ENCODE measurements around the gene OR8S1. TPM values are rescaled to one million over a fixed set of nuclear protein-coding genes. Genes with fewer than 3 reads are reported as not detected.

The OR8S1 gene
- total and polyA plus RNA-seq, 10 of the 15 experiments (the other 5 are each of a cell fraction or from before 2014, with no cell fraction given): not detected

DNA sequence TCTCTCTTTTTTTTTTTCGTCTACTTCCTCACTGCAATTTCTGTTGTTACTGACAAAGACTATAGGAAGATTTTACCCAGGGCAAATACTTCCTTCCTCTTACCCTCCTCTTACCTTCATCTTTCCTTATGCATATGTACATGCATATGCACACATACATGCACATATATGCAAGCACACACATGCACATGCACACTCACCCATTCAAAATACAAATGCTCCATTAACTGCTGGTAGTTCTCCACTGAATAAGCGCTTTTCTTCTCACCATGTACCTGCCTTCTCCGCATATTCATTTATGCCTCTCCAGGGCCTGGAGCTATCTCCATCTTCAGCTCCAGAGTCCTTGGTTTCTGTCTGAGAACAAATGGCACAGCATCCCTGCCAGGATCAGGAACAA, 42.5 kb upstream of the OR8S1 start:
- no peaks in the 10 kb centered on the region for H3K27me3 ChIP-seq (replicated peaks in 1 of 2; ENCODE audit: control insufficient read depth in 2 of 2, insufficient read depth in 2 of 2, low read length in 1 of 2)
- ATAC-seq: no peak
- H4K20me1 ChIP-seq (ENCODE audit: control insufficient read depth, insufficient read depth): no peaks in the 10 kb centered on the region
- TF ChIP-seq DPF2 (IDR thresholded peaks at IDR 0.05) (no peak), ATF3 (IDR thresholded peaks at IDR 0.05; ENCODE audit: borderline replicate concordance, extremely low read depth, low read depth, low read length) (no peak), PAX5 (IDR thresholded peaks at IDR 0.05; ENCODE audit: borderline replicate concordance, low read depth, low read length) (no peak), ZBTB40 (IDR thresholded peaks at IDR 0.05; ENCODE audit: borderline replicate concordance) (no peak), IRF4 (IDR thresholded peaks at IDR 0.05; ENCODE audit: low read depth, low read length) (no peak)
- ChIA-PET RAD21 (ENCODE audit: unreplicated experiment) (no interaction called here), CTCF (no interaction called here), SMC1A (ENCODE audit: uncharacterized antibody, unreplicated experiment) (no interaction called here), POLR2A (no interaction called here)
- no peak overlapping the region for H3K4me3 ChIP-seq
- no TSS peak for BruUV-seq (replicated peaks)
- H3K9ac ChIP-seq (ENCODE audit: control insufficient read depth, insufficient read depth, low read length): no peak overlapping the region
- no peak for FAIRE-seq
- no peak overlapping the region for H3K27ac ChIP-seq (ENCODE audit: control insufficient read depth, insufficient read depth)
- no peak for DNase-seq (ENCODE audit: low read depth, low spot score)
- in situ Hi-C loops (cut with MboI): no loop called here
- no peak overlapping the region for H2AFZ ChIP-seq (ENCODE audit: control insufficient read depth, low read depth, low read length)
- WGBS (ENCODE audit: insufficient coverage, insufficient replicate concordance, low lambda C conversion rate, missing lambda C conversion rate): 79% methylated on average over 3 of the region's 3 CpGs
- no peaks in the 10 kb centered on the region for H3K9me3 ChIP-seq (replicated peaks; ENCODE audit: control insufficient read depth, insufficient read depth, low read length)
- H3K4me2 ChIP-seq (ENCODE audit: control insufficient read depth, insufficient read depth): no peak overlapping the region
- H3K79me2 ChIP-seq (ENCODE audit: control insufficient read depth, insufficient read depth, low read length): no peaks in the 10 kb centered on the region
- H3K36me3 ChIP-seq (ENCODE audit: control insufficient read depth in 2 of 2, insufficient read depth in 2 of 2, low read length in 1 of 2): no peaks in the 10 kb centered on the region
- intact Hi-C loops (cut with micrococcal nuclease; ENCODE audit: unreplicated experiment): no loop called here
- 0 out of 2 replicates have a peak, but pooled peaks cover 3% of the 10 kb centered on the region for H3K4me1 ChIP-seq (ENCODE audit: control insufficient read depth, insufficient read depth, low read length)
